ENCODE data around the gene LIPE. TPM values are rescaled to one million over a fixed set of nuclear protein-coding genes. Genes with fewer than 3 reads are reported as not detected.

LIPE gene
- total RNA-seq: 1,000 to 10,000 TPM in 2 of 4 donors, 100 to 1,000 TPM in 2; 491 to 3,641 (median 1,025) TPM

GRCh38 chr19:42427313-42427712 is at the start of gene LIPE:
Gene LIPE (minus strand): TSS chr19:42427388. CDS start chr19:42427149, 239 bp downstream.
- no peak for ATAC-seq (ENCODE audit: low FRiP score)
- DNase-seq (ENCODE audit: low spot score): no peak
- TF ChIP-seq CTCF (IDR thresholded peaks at IDR 0.05): no peak

- TF ChIP-seq CTCF (IDR thresholded peaks at IDR 0.05): no peak
- ATAC-seq (ENCODE audit: low FRiP score) (no peak), DNase-seq (ENCODE audit: low spot score) (no peak)
These were observed 48.2 kb upstream of the LIPE start for GRCh38 chr19:42475366-42475765.

GRCh38 chr19:42474743-42475142 is 47.6 kb upstream of the LIPE start:
- DNase-seq (ENCODE audit: low spot score) (no peak), ATAC-seq (ENCODE audit: low FRiP score) (no peak)
- no peak for TF ChIP-seq CTCF (IDR thresholded peaks at IDR 0.05)

- DNase-seq (ENCODE audit: low spot score) (no peak), ATAC-seq (ENCODE audit: low FRiP score) (no peak)
- no peak for TF ChIP-seq CTCF (IDR thresholded peaks at IDR 0.05)
These were observed 46.5 kb upstream of the LIPE start for GRCh38 chr19:42473686-42474085.

GRCh38 chr19:42472402-42473147 is 45.4 kb upstream of the LIPE start:
- no peak for TF ChIP-seq CTCF (IDR thresholded peaks at IDR 0.05)
- DNase-seq (ENCODE audit: low spot score) (no peak), ATAC-seq (ENCODE audit: low FRiP score) (no peak)

- no peak for DNase-seq (ENCODE audit: low spot score)
- no peak for TF ChIP-seq CTCF (IDR thresholded peaks at IDR 0.05)
- no peak for ATAC-seq (ENCODE audit: low FRiP score)
These were observed 44.5 kb upstream of the LIPE start for GRCh38 chr19:42471554-42472249.
